ENCODE measurements around the gene GJA3. TPM values are rescaled to one million over a fixed set of nuclear protein-coding genes. Genes with fewer than 3 reads are reported as not detected.
"Not testable (repeated sequence)": the region's sequence is repeated elsewhere in the genome, so short reads cannot be mapped to it uniquely, and the experiment has no call there.

GJA3 gene
- total RNA-seq, 4 donors from 2014 or later = 0.04 to 0.52 (median 0.32) TPM; not detected in 1

GRCh38 chr13:20161951-20162300 is 1.1 kb upstream of the GJA3 start:
- TF ChIP-seq POLR2A (IDR thresholded peaks at IDR 0.05) = no peak
- TF ChIP-seq CTCF (IDR thresholded peaks at IDR 0.05) = no peak
- DNase-seq (ENCODE audit: low spot score in 2 of 2) = no peak
- 50 to 61% methylated on average over 16 of the region's 16 CpGs for WGBS, 2 donors
- no peak overlapping the region for H3K4me3 ChIP-seq (ENCODE audit: low read depth, poor library complexity, severe bottlenecking)
- intact Hi-C loops (cut with DNase I; ENCODE audit: low total_unique reads) = no loop called here

GRCh38 chr13:20161275-20161950 is 561 bp upstream of the GJA3 start:
- DNase-seq (ENCODE audit: low spot score in 2 of 2) = no peak
- WGBS, 2 donors = 7 to 14% methylated on average over 22 to 48 of the region's 79 CpGs
- H3K4me3 ChIP-seq (ENCODE audit: low read depth, poor library complexity, severe bottlenecking) = peak overlapping the region; percentile 25
- intact Hi-C loops (cut with DNase I; ENCODE audit: low total_unique reads) = no loop called here
- TF ChIP-seq POLR2A (IDR thresholded peaks at IDR 0.05) (no peak), CTCF (IDR thresholded peaks at IDR 0.05) (no peak)

GRCh38 chr13:20159646-20160305 is 1.1 kb downstream of the GJA3 start:
- TF ChIP-seq POLR2A (IDR thresholded peaks at IDR 0.05) = no peak
- no peak for TF ChIP-seq CTCF (IDR thresholded peaks at IDR 0.05)
- no peak for DNase-seq (ENCODE audit: low spot score in 2 of 2)
- intact Hi-C loops (cut with DNase I; ENCODE audit: low total_unique reads) = no loop called here
- WGBS, 2 donors = 19 to 31% methylated on average over 18 of the region's 18 CpGs
- no peak overlapping the region for H3K4me3 ChIP-seq (ENCODE audit: low read depth, poor library complexity, severe bottlenecking)

GRCh38 chr13:20157151-20157796 is 3.6 kb downstream of the GJA3 start:
- intact Hi-C loops (cut with DNase I; ENCODE audit: low total_unique reads) = no loop called here
- 50 to 58% methylated on average over 3 of the region's 3 CpGs for WGBS, 2 donors

GRCh38 chr13:20156702-20157101 is 4.2 kb downstream of the GJA3 start:
- WGBS, 2 donors = 55 to 57% methylated on average over 2 of the region's 2 CpGs
- DNase-seq (ENCODE audit: low spot score in 2 of 2) = no peak

More at GRCh38 chr13:20157151-20157796, 3.6 kb downstream of the GJA3 start:
- DNase-seq (ENCODE audit: low spot score in 2 of 2) = no peak
- H3K4me3 ChIP-seq (ENCODE audit: low read depth, poor library complexity, severe bottlenecking) = no peak overlapping the region
- TF ChIP-seq POLR2A (IDR thresholded peaks at IDR 0.05) = no peak
- no peak for TF ChIP-seq CTCF (IDR thresholded peaks at IDR 0.05)

GRCh38 chr13:20153290-20153689 is 7.6 kb downstream of the GJA3 start:
- H3K4me3 ChIP-seq (ENCODE audit: low read depth, poor library complexity, severe bottlenecking); intact Hi-C loops (cut with DNase I; ENCODE audit: low total_unique reads); DNase-seq (ENCODE audit: low spot score in 2 of 2): not testable (repeated sequence)
- WGBS, 2 donors = 92 to 98% methylated on average over 2 of the region's 2 CpGs

More at GRCh38 chr13:20156702-20157101, 4.2 kb downstream of the GJA3 start:
- intact Hi-C loops (cut with DNase I; ENCODE audit: low total_unique reads) = no loop called here
- no peak for TF ChIP-seq POLR2A (IDR thresholded peaks at IDR 0.05)
- no peak for TF ChIP-seq CTCF (IDR thresholded peaks at IDR 0.05)
- H3K4me3 ChIP-seq (ENCODE audit: low read depth, poor library complexity, severe bottlenecking) = no peak overlapping the region
